GM12878 (cell line): ENCODE results near the gene CHCHD3. TPM values are rescaled to one million over a fixed set of nuclear protein-coding genes. Genes with fewer than 3 reads are reported as not detected.

Experiments used
- CBX3 ChIP-seq: fragments of 200-600 bp; sonication (generic); IDR thresholded peaks from 2 replicates; pipeline ENCODE4 v1.6.1; 2016; ENCODE audit warnings: low read depth, borderline replicate concordance
- ESRRA ChIP-seq: IDR thresholded peaks from 2 replicates; pipeline ENCODE4 v1.6.1; 2012; ENCODE audit warnings: mild to moderate bottlenecking, low read length, improper control_type of control experiment
- JUND ChIP-seq: IDR thresholded peaks from 2 replicates; pipeline ENCODE4 v1.6.1; 2012; ENCODE audit warnings: low read depth, mild to moderate bottlenecking, low read length, improper control_type of control experiment, moderate library complexity
- KLF5 ChIP-seq: fragments of 450-650 bp; IDR thresholded peaks from 2 replicates; pipeline ENCODE4 v1.6.1; 2014; ENCODE audit warnings: mild to moderate bottlenecking; ENCODE audit not compliant: partially characterized antibody
- PBX3 ChIP-seq: IDR thresholded peaks from 2 replicates; pipeline ENCODE4 v1.6.1; 2011; ENCODE audit warnings: mild to moderate bottlenecking, low read depth, low read length, moderate library complexity; ENCODE audit not compliant: insufficient replicate concordance
- WRNIP1 ChIP-seq: IDR thresholded peaks from 2 replicates; pipeline ENCODE4 v1.6.1; 2011; ENCODE audit warnings: low read depth, low read length, improper control_type of control experiment, borderline replicate concordance
- ZBTB11 ChIP-seq: fragments of 450-650 bp; formaldehyde crosslinking; IDR thresholded peaks from 2 replicates; pipeline ENCODE4 v1.5.0; 2022; ENCODE audit warnings: mild to moderate bottlenecking, missing genetic modification characterization
- ZNF207 ChIP-seq: fragments of 450-650 bp; IDR thresholded peaks from 2 replicates; pipeline ENCODE4 v1.6.1; 2014; ENCODE audit warnings: antibody characterized with exemption, mild to moderate bottlenecking, borderline replicate concordance
- polyA plus RNA-seq, 11 experiments: library from polyadenylated mRNA; depleted of rRNA in 4 of 11; unstranded in 6 of 11; stranded (reverse) in 5 of 11; fragments of >200 nt; fragmentation: Nextera tagmentation in 4 of 11; fragmentation: Illumina TruSeq in 1 of 11; extraction: Ambion mirVana in 4 of 11; extraction: Trizol in 1 of 11; gene quantifications; 1 replicate in 1 of 11; 2 replicates in 10 of 11; pipeline versions ENCODE4 v1.2.1 to v1.2.3, GENCODE V29; 2011 to 2016; ENCODE audit warnings: inconsistent platforms in 2 of 11, missing spikeins in 2 of 11, low read depth in 1 of 11
- total RNA-seq, 4 experiments: library from RNA; depleted of rRNA in 3 of 4; stranded (reverse); fragments of >200 nt in 3 of 4; fragmentation: Illumina TruSeq in 1 of 4; extraction: Trizol in 1 of 4; gene quantifications; 2 replicates each; pipeline versions ENCODE4 v1.2.1 to v1.2.3, GENCODE V29; 2013 to 2021

CHCHD3 gene
- total and polyA plus RNA-seq, 10 of the 15 experiments (the other 5 are each of a cell fraction or from before 2014, with no cell fraction given): 38.3 to 178 (median 96.2) TPM

GRCh38 chr7:132966754-132967469 lies 115.0 kb downstream of the CHCHD3 start (continued):
- TF ChIP-seq PBX3: no peak
- TF ChIP-seq JUND: no peak
- no peak for TF ChIP-seq ZNF207
- TF ChIP-seq ZBTB11 (CRISPR knock-in tag): no peak
- TF ChIP-seq CBX3: no peak
- no peak for TF ChIP-seq ESRRA
- TF ChIP-seq KLF5: no peak
- TF ChIP-seq WRNIP1: no peak
